HUES64 (cell line): ENCODE data around the gene SPG7.
A peak's percentile ranks its signal among the peaks of the same experiment; 100 is the strongest.

Experiments used
- H3K27ac ChIP-seq: 2 replicates; pipeline ENCODE4 v1.7.0; 2013; ENCODE audit warnings: low read depth, low read length, inconsistent platforms
- H3K27me3 ChIP-seq: 2 replicates; pipeline ENCODE4 v1.6.1; 2013; ENCODE audit warnings: mild to moderate bottlenecking, low read length; ENCODE audit not compliant: insufficient read depth
- H3K36me3 ChIP-seq: 2 replicates; pipeline ENCODE4 v1.6.1; 2013; ENCODE audit warnings: mild to moderate bottlenecking, low read length; ENCODE audit not compliant: insufficient read depth
- H3K4me1 ChIP-seq: 2 replicates; pipeline ENCODE4 v1.6.1; 2013; ENCODE audit warnings: mild to moderate bottlenecking, low read length, moderate library complexity; ENCODE audit not compliant: insufficient read depth
- H3K4me3 ChIP-seq: 2 replicates; pipeline ENCODE4 v1.5.1; 2013; ENCODE audit warnings: mild to moderate bottlenecking, low read length, moderate library complexity
- H3K9ac ChIP-seq: 2 replicates; pipeline ENCODE4 v1.6.1; 2013; ENCODE audit warnings: mild to moderate bottlenecking, low read depth, low read length
- H3K9me3 ChIP-seq: 2 replicates; pipeline ENCODE4 v1.6.1; 2013; ENCODE audit warnings: low read depth, low read length; ENCODE audit not compliant: insufficient read depth
- WGBS: fragments of 150-250, 120-280 bp; methylation state at CpG from one replicate; pipeline ENCODE4 v1.1.7; 2013; ENCODE audit warnings: missing lambda C conversion rate; 5-methylcytosine and 5-hydroxymethylcytosine counted together

SPG7 gene

DNA sequence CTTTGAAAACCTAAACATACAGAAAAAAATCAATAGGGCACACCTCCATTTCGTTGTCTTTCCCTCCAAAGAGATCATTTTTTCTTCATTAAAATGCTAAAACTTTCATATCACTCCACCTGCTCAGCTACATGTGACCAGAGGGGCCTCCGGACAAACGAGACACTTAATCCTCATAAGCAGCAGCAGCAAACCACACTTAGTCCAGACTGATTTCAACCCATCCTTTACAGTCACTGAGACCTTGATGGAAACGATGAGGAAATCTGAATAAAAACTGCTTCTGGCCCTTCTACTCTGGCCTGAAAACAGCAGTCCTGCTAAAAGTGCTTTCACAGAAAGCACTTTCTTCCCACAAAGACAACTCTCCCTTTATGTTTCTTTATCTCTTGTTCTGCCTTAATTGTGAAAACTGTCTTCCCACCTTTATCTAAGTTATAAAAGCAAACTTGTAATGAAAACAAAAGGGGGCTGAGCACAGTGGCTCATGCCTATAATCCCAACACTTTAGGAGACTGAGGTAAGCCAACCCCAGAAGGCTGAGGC, 22.4 kb upstream of the SPG7 start:
- H3K36me3 ChIP-seq = no peaks in the 10 kb centered on the region
- H3K9me3 ChIP-seq = no peaks in the 10 kb centered on the region
- 90% methylated on average over 4 of the region's 4 CpGs for WGBS
- no peak overlapping the region for H3K27ac ChIP-seq
- peaks cover 51% of the 10 kb centered on the region for H3K4me1 ChIP-seq
- no peaks in the 10 kb centered on the region for H3K27me3 ChIP-seq
- no peak overlapping the region for H3K4me3 ChIP-seq
- no peak overlapping the region for H3K9ac ChIP-seq

GRCh38 chr16:89489040-89489897, 18.9 kb upstream of the SPG7 start:
- peaks cover 29% of the 10 kb centered on the region for H3K4me1 ChIP-seq
- under 1% methylated on average over 69 of the region's 71 CpGs for WGBS
- H3K4me3 ChIP-seq = peak overlapping the region; percentile 64
- H3K27me3 ChIP-seq = no peaks in the 10 kb centered on the region
- H3K27ac ChIP-seq = peak overlapping the region; percentile 92
- peak overlapping the region; percentile 77 for H3K9ac ChIP-seq
- no peaks in the 10 kb centered on the region for H3K36me3 ChIP-seq
- H3K9me3 ChIP-seq = no peaks in the 10 kb centered on the region

GRCh38 chr16:89489898-89490438, 18.2 kb upstream of the SPG7 start:
- Histone ChIP-seq H3K4me1 (peaks cover 23% of the 10 kb centered on the region), H3K27me3 (no peaks in the 10 kb centered on the region), H3K27ac (peak overlapping the region; percentile 92; the same call in 1 of the 2 replicates), H3K4me3 (peak overlapping the region; percentile 77), H3K9me3 (no peaks in the 10 kb centered on the region), H3K36me3 (no peaks in the 10 kb centered on the region), H3K9ac (peak overlapping the region; percentile 73)
- WGBS = under 1% methylated on average over 80 of the region's 81 CpGs

DNA sequence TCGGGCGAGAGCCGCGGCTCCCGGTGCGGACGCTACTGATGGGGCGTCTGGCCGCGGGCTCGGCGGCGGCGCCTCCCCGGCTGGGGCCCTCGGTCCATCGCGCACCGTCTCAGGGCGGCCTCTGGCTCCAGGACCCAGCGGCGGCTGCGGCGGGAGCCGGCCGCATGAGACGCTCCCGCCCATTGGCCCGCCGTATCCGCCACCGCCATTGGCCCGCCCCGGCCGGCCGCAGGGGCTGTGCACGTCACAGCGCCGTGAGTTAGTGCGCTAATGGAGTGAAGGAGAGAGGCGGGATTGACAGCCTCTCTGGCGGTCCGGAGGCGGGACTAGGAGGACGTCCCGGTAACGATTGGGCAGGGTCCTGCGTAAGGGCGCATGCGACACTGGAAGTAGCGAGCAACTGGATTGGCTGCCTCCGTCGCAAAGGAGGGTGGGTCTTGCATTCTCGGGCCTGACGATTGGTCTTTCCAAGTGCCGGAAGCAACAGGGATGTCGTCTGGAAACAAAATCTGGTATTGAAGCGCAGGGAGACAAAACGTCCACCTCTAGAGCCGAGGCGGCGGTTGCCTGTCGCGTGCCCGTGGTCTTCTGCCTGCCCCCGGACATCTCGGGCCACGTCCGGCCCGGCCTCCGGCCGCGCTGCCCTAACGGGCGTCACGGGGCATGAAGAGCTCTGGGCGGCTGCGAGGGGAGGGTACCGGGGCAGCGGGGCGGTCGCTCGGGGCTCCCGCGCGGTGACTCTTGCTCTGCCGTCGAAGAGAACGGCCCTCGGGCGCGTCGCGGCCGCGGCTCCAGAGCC, 17.6 kb upstream of the SPG7 start, which contains the start of gene ANKRD11:
TSS of gene ANKRD11 (minus strand) at position 123 of the 799 bp plus-strand sequence. CDS start 173,542 bp downstream, outside the sequence.
- H3K27me3 ChIP-seq = no peaks in the 10 kb centered on the region
- H3K27ac ChIP-seq = peak within 1 kb of the TSS; percentile 92; the same call in 1 of the 2 replicates
- H3K4me1 ChIP-seq = peaks cover 18% of the 10 kb centered on the region
- WGBS = under 1% methylated on average over 96 of the region's 96 CpGs
- no peaks in the 10 kb centered on the region for H3K9me3 ChIP-seq
- H3K4me3 ChIP-seq = peak within 1 kb of the TSS; percentile 77
- H3K36me3 ChIP-seq = no peaks in the 10 kb centered on the region
- H3K9ac ChIP-seq = peak within 1 kb of the TSS; percentile 77

DNA sequence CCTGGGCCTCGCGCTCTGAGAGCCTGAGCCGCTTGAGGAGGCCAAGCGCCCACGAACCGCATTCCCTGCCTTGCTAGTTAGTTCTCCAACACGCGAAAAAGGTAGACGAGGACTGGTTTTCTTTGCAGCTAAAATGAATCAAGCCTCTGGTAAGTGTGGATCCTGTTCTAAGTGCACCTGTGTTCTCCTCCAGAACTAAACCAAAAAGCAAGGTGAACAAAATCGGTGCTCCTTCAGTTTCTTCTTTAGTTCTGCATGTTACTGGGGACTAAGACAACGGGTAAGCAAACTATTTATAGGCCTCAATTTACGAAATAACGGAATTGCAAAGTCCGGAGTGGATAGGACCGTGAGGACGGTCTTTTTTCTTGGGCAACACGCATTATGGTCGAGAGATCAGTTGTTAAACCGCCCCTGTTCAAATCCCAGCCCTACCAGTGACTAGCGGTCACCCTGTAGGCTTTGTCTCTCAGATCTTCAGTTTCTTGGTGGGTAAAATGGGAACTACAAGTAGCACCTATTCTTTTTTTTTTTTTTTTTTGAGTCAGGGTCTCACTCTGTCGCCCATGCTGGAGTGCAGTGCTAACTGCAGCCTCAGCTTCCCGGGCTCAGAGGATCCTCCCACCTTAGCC, 16.8 kb upstream of the SPG7 start:
- Histone ChIP-seq H3K4me3 (peak overlapping the region; percentile 77), H3K9me3 (no peaks in the 10 kb centered on the region), H3K9ac (peak overlapping the region; percentile 72), H3K27ac (peak overlapping the region; percentile 70; the same call in 1 of the 2 replicates), H3K36me3 (no peaks in the 10 kb centered on the region), H3K27me3 (no peaks in the 10 kb centered on the region), H3K4me1 (peaks cover 13% of the 10 kb centered on the region)
- 5% methylated on average over 22 of the region's 22 CpGs for WGBS

DNA sequence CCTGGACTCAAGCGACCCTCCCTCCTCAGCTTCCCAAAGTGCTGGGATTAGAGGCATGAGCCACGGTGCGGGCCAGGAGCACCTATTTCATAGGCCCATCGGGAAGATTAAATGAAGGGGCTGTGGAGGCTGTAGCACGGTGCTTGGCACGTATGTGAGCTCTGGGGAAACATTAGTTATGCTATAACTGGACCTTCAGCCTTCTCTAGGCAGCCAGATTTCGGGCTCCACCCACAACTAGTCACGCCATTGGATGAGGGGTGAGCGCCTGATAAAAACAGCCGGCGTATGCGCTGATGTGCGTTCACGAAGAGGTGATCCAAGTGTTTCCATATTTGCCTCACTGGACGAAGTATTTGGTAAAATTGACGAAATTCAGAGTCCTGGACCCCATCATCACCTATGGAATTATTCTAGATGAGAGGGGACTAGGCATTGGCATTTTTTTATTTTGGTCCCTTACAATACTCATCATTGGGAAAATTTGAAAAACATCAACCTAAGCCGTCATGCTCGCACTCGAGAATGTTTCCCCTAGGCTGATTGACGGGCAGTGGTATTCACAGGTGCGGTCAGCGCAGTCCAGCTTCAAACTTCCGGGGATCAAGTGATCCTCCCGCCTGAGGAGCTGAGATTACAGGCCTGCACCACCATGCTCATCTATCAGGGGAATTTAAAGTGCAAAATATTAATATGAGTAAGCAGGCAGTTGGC, 16.1 kb upstream of the SPG7 start:
- H3K36me3 ChIP-seq = no peaks in the 10 kb centered on the region
- peaks cover 11% of the 10 kb centered on the region for H3K4me1 ChIP-seq
- WGBS = 86% methylated on average over 24 of the region's 24 CpGs
- no peak overlapping the region for H3K27ac ChIP-seq
- H3K9ac ChIP-seq = peak overlapping the region; percentile 72; the same call in 1 of the 2 replicates
- H3K9me3 ChIP-seq = no peaks in the 10 kb centered on the region
- H3K4me3 ChIP-seq = peak overlapping the region; percentile 77
- no peaks in the 10 kb centered on the region for H3K27me3 ChIP-seq

- no peaks in the 10 kb centered on the region for H3K27me3 ChIP-seq
- H3K4me3 ChIP-seq = no peak overlapping the region
- H3K4me1 ChIP-seq = peaks cover under 1% of the 10 kb centered on the region; the same call in 1 of the 2 replicates
- no peak overlapping the region for H3K9ac ChIP-seq
- WGBS = 90% methylated on average over 5 of the region's 5 CpGs
- no peaks in the 10 kb centered on the region for H3K36me3 ChIP-seq
- no peaks in the 10 kb centered on the region for H3K9me3 ChIP-seq
- H3K27ac ChIP-seq = no peak overlapping the region
These were observed 14.4 kb upstream of the SPG7 start for GRCh38 chr16:89493776-89494175.

DNA sequence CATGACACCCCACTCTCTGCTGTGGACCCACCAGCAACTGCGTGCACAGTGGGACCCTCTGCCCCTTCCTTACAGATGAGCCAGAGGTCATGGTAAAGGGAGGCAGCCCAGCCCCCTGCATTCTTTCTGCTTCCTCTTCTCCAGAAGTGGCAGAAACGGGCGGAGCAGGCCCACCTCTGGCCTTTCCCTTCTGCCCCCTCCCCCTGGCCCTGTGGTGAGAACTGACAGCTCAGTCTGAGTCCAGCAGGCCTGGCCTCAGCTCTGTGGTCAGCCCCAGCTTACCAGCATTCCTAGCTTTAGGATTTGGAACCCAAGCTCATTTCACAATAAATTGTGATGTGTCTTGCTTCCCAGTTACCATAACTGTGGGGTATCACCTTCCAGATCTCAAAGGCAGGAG, 13.1 kb upstream of the SPG7 start:
- no peaks in the 10 kb centered on the region for H3K36me3 ChIP-seq
- no peak overlapping the region for H3K9ac ChIP-seq
- no peak overlapping the region for H3K4me3 ChIP-seq
- no peaks in the 10 kb centered on the region for H3K27me3 ChIP-seq
- H3K9me3 ChIP-seq = no peaks in the 10 kb centered on the region
- H3K27ac ChIP-seq = no peak overlapping the region
- no peaks in the 10 kb centered on the region for H3K4me1 ChIP-seq
- 61% methylated on average over 3 of the region's 3 CpGs for WGBS

GRCh38 chr16:89498839-89499238, 9.4 kb upstream of the SPG7 start:
- H3K9me3 ChIP-seq = no peaks in the 10 kb centered on the region
- H3K27me3 ChIP-seq = no peaks in the 10 kb centered on the region
- 96% methylated on average over 10 of the region's 10 CpGs for WGBS
- H3K4me3 ChIP-seq = no peak overlapping the region
- no peaks in the 10 kb centered on the region for H3K36me3 ChIP-seq
- no peaks in the 10 kb centered on the region for H3K4me1 ChIP-seq
- no peak overlapping the region for H3K9ac ChIP-seq
- H3K27ac ChIP-seq = no peak overlapping the region

- 94% methylated on average over 3 of the region's 3 CpGs for WGBS
- H3K4me3 ChIP-seq = no peak overlapping the region
- H3K9me3 ChIP-seq = no peaks in the 10 kb centered on the region
- no peaks in the 10 kb centered on the region for H3K4me1 ChIP-seq
- H3K9ac ChIP-seq = no peak overlapping the region
- no peak overlapping the region for H3K27ac ChIP-seq
- H3K27me3 ChIP-seq = no peaks in the 10 kb centered on the region
- H3K36me3 ChIP-seq = no peaks in the 10 kb centered on the region
These were observed 8.4 kb upstream of the SPG7 start for GRCh38 chr16:89499767-89500166.
